HG02938 (cell line): ENCODE measurements around the gene TMEM11.
"Not testable (repeated sequence)": the region's sequence is repeated elsewhere in the genome, so short reads cannot be mapped to it uniquely, and the experiment has no call there.

Experiments used
- ATAC-seq: cut with Tn5 transposase; IDR thresholded peaks from one replicate; pipeline ENCODE4 v1.9.1; 2021; ENCODE audit warnings: mild to moderate bottlenecking, moderate library complexity; ENCODE audit not compliant: unreplicated experiment

Gene TMEM11

DNA sequence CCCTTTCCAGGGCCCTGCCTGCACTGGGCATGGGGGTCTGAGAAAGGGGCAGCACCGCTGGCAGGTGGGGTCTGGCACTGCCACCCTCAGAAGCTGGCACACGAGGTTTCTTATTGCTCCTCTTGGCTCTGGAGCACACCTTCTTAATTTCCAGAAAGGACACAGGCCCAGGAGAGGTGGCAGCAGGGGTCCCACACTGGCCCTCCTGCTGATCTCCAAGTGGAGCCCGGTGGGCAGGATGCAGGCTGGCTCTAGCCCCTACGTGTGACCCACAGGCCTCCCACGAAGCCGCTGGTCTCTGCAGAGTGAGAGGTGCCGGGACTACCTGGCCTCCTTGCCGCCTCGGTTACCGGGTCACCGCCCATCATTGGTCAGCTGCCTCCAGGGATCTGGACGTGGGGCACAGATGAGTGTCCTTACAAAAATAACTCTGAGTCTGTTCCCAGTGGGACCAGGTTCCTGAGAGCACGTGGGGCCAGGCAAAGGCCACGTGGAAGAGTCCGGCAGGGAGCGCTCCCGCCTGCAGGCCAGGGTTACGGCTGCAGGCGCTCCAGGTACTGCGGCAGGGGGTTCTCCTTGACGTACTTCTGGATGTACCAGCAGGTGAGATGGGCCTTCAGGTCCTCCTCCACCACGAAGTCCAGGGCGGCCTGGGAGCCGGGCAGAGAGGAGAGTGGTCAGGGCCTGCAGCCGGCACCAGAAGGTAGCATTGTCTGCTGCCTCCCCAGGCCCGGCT is 29.0 kb upstream of the TMEM11 start:
- ATAC-seq: no peak

DNA sequence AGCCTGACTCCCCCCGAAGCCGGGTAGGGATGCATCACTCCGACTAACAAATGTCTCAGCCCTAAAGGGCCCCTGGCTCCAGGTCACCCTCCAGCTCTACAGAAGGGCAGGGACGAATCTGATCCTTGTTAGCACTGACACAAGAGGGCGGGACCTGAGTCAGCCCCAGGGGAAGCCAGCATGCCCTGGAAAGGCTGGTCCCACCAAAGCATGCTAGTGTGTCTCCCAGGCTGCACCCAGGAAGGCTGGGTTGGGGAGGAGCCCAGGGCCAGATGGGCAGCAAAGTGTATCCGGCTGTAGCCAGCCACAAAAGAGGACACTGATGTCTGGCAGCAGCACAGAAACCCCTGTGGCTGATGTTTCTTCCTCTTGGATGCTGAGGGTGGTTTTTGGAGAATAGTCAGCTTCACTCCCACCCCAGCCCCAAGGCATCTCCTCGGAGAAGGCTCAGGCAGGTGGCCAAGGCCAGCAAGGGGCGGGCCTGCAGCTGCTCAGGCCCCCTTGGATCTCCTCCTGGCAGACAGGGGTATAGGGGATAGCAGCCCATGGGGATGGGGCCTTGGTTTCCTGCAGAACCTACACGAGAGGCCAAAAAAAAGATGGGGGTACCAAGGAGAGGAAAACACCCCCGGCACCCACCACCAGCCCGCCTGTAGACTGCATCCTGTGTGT is 28.2 kb upstream of the TMEM11 start:
- no peak for ATAC-seq

DNA sequence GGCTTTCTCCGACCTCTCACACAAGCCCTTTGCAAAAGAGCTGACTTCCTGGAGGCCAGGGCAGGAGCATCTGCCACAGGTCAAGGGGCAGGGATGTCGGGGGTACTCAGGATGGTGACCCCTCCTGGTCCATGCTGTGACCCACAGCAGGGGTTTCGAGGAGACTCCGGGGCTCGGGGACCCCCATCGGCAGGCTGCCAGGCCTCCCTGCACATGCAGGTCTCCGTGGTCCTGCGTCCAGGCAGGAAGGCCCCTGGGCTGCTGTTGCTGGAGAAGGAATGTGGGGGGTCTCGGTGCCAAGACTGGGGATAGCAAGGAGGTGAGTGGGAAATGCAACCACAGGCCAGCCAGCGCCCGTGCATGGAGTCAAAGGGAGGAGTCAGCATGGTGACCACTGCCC is 27.6 kb upstream of the TMEM11 start:
- ATAC-seq: no peak

DNA sequence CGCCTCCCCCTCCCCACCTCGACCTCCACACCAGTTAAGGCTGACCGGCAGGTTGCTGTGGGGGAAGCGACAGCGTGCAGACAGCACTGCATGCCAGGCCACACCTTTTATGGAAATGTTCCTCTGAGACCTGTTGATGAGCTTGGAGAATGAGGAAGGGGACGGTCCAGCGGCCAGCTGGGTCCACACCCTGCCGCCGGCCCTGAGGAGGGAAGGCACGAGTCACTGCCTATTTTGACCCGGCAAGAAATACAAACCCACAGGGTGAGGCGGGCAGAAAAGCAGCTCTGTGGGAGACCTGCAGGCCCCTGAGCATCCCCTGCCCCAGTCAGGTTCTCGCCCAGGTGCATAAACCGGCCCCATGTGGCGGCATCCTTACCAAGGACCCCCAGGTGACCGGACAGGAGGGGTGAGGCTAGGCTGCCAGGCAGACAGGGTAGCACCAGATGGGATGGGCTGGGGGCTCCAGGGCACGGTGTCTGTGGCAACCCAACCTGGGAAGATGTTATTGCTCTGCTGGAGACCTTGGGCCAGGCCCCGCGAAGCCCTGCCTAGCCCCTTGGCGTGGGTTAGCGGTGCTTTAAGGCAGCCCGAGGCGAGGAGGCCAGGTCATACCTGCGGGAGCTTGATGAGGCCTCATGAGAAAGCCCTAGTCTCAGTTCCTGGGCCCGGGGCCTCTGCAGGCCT is 26.6 kb upstream of the TMEM11 start:
- no peak for ATAC-seq

DNA sequence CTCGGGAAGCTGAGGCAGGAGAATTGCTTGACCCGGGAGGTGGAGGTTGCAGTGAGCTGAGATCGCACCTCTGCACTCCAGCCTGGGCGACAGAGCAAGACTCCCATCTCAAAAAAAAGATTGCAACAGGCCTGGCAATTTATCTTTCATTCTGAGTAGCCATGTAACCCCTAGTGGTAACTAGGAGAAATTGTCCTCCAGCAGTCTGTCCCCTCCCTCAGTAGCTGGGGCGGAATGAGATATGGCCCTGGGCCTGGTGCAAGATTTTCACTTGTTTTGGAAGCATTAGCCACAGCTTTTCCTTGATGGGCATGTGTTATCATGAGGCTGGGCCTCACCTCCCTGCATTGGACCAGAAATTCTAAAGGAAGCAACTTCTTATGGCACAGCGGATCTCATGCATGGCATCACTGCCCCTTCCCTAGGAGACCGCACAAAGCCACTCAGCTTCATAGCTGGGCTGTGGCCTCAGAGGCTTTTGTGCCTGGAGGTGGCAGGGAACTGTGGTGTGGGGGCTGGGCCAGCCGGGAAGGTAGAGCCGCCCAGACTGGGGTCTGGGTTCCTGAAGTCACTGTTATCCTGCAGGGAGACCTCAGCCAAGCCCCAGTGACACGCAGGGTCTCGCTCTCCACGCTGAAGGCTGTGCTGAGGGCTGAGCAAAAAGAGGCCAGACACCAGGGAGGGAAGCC is 25.9 kb upstream of the TMEM11 start:
- ATAC-seq: no peak

DNA sequence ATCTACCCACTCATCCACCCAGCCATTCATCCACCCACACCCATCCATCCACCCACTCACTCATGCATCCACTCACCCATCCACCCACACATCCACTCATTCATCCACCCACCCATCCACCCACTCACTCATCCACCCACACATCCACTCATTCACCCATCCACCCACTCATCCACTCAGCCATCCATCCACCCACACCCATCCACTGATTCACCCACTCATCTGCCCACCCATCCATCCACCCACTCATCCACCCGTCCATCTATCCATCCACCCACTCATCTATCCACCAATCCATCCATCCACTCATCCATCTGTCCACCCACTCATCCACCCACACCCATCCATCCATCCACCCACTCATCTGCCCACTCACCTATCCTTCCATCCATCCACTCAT is 22.0 kb upstream of the TMEM11 start:
- ATAC-seq: no peak

DNA sequence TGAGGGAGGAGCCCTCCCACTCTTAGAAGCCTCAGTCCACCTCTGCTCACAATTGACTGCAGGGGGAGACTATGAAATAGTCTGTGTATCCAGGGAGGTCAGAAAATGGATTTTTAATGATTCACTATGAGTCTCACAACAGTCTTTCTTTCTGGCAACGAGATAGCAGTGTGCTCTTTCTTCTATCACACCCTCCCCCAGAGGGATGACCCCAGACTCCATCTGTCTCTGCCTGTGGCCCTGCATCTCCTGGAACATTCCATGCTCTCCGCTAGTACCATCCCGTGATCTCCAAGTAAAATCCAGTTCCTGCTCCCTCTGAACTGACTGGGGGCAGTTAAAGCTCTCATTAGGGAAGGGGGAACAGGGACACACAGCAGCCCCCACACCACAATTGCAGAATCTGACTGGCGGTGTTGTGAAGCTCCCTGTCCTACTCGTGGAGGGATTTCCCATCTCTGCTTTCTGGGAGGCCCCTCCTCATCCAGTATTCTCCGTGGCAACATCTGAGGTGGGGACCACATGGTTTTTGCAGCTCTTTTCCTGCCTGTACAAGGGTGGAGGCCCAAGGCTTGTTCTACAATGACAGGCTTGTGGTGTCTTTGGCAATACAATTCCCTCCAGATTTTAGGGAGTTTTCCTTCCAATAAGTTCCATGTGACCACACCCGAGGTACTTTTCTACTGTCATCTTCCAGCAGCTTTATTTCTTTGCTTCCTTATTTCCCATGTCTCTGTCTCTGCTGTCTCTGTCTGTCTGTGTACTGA is 19.8 kb upstream of the TMEM11 start:
- no peak for ATAC-seq

DNA sequence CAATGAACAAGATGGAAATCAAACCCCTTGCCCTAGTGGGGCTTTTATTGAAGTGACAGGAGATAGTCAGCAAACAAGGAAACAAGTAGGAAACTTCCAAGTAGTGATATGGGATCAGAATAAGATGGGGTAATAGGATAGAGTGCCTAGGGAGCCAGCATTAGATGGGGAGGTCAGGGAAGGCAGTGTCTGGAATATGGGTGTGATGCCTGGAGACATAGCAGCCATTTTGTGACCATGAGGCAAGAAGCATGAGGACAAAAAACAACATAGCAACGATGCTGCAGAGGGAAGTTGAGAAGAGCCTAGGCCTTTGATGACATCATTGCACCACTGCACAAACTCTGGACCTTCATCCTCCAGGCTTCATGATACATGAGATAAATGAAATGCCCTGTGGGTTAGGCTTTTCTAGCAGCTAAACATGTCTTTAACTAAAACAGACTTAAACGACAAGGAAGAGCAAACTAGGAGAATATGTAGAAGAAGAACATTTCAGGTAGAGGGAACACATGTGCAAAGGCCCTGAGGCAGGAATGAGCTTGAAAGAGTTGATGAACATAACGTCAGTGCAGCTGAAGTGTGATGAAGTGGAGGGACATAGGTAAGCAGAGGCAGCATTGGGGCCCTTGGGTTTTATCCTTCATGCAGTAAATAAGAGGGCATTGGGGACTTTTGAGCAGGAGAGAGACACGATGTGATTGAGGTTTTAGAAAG is 18.2 kb upstream of the TMEM11 start:
- ATAC-seq: no peak

DNA sequence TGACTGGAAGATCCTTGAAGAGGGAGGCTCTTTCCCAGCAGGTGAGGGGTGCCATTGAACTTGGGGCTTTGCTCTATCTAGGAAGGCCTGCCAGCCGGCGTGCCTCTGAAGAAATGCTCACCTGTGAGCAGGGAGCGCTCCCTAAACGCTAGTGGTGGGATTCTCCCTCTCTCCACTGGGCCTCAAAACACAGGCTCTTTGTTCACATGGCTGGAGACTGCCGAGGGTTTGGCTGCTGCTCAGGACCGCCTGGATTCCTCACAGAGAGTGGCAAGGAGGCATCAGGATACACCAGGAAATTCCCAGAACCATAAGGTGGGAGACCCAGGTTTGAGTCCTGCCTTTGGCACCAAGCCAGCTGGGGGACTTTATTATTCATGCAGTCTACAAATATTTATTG is 17.6 kb upstream of the TMEM11 start:
- ATAC-seq: no peak

DNA sequence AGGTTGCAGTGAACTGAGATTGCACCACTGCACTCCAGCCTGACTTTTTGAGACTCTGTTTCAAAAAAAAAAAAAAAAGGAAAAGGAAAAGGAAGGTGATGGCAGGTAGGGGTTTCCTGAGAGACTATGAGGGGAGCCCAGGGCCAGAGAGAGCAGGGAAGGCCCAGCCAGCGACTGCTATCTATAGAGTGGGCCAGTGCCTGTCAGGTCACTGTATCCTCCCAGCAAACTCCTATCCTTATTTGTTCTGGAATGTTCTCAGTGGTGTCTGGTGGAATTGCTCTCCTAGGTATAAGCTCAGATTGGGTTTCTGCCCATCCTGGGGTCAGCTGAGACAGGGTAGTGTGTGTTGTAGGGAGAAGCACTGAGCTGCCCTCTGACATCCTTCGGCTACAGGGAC is 14.9 kb upstream of the TMEM11 start:
- ATAC-seq: no peak

DNA sequence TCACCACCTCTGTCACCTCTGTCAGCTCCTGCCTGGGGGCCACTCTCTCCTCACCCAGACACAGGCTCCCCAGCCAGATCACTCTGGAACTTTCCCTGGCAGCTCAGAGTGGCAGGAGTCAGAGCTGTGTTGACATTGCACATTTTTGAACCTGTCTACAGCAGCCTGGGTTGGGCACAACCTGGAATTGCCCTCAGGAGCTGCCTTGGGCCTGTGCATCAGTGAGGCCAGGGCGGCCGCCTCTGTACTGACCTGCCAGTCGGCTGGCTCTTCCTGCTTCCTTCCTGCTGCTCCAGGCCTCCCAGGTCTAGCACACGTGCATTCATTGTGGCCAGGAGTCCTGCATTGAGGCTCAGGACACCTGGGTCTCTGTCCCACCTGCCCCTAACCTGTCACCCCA is 14.2 kb upstream of the TMEM11 start:
- ATAC-seq: no peak

DNA sequence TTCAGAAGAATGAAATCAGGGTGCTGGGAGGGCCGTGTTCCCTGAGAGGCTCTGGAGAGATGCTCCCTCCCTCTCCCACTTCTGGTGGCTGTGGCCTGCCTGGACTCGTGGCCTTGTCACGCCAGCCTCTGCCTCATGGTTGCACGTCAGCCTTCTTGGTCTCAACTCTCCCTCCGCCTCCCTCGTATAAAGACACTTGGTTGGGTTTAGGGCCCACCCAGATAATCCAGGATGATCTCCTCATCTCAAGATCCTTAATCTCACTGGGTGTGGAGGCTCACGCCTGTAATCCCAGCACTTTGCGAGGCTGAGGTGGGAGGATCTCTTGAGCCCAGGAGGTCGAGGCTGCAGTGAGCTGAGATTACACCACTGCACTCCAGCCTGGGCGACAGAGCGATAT is 13.3 kb upstream of the TMEM11 start:
- not testable (repeated sequence) for ATAC-seq

DNA sequence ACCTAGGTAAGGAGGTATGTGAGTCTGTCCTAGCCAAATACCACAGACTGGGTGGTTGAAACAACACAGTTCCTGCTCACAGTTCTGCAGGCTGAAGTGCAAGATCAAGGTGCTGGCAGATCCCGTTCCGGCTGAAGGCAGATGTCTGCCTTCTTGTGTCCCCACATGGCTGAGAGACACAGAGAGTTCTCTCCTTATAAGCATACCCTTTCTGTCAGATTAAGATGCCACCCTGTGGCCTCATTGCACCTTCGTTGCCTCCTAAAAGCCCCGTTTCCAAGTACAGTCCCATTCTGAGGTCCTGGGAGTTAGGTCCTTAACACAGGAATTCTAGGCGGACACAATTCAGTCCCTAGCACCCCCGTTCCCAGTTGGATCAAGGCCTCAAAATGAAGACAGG is 9.1 kb upstream of the TMEM11 start:
- no peak for ATAC-seq

DNA sequence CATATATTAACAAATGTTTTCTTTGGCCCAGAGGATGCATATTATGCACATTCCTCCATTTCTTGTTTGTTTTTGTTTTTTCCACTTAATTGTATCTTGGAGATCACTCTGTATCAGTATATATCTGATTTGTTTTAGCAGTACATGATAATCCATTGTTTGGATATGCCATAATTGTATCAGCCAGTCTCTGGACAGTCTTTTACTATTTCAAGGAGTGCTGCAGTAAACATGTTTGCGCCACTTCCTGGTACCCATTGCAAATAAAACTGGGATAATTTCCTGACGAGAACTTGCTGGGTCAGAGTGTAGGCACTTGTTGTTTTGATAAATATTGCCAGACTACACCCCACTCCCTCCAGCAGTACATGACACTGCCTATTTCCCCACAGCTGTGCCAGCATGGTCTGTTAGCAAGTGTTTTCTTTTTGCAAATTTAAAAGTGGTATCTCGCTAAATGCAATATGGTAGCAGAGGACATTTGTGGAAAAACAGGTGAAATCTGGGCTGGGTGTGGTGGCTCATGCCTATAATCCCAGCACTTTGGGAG is 4.9 kb upstream of the TMEM11 start:
- ATAC-seq: no peak

DNA sequence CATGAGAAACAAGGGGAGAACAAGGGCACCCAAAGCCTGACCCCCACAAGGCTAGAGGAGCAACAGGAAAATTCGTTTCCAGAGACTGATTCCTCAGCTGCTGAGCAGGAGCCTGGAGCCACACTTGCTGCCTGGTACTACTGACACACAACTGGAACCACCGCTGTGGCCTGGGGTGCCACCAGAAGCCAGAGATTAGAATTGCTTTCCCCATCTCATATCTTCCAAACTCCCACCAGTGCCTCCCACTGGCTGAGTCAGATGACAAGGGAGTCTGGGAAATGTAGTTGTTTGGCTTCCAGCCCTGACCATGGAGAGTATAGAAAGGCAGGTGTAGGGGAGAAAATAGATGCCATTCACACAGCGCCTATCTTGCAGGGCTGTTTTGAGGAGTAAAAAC is 4.1 kb upstream of the TMEM11 start:
- no peak for ATAC-seq

DNA sequence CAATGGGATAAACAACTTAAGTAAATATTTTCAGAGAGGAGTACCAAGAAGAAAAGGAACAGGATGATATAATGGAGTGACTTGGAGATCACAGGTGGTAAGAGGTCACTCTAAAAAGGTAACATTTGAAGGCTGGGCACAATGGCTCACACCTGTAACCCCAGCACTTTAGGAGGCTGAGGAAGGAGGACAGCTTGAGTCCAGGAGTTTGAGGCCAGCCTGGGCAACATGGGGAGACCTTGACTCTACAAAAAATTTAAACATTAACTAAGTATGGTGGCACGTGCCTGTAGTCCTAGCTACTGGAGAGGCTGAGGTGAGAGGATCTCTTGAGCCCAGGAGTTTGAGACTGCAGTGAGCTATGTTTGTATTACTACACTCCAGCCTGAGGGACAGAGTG is 3.4 kb upstream of the TMEM11 start:
- no peak for ATAC-seq

DNA sequence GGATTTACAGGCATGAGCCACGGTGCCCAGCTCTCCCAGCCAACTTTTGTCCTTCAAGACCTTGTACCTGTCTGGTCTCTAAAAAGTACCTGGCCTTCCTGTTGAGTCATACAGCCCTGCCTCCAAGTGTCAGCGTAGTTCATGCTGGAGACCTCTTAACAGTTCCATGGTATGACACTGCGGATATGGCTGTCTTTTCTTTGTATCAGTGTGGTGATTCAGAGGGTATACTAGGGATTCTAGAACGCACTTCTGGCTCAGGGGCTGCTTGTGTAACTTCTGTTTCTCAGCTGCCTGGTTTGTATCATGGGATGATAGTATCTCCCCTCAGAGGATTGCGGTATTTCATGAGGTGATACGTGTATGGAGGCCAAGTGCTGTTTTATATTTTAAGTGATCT is 2.0 kb upstream of the TMEM11 start:
- no peak for ATAC-seq

DNA sequence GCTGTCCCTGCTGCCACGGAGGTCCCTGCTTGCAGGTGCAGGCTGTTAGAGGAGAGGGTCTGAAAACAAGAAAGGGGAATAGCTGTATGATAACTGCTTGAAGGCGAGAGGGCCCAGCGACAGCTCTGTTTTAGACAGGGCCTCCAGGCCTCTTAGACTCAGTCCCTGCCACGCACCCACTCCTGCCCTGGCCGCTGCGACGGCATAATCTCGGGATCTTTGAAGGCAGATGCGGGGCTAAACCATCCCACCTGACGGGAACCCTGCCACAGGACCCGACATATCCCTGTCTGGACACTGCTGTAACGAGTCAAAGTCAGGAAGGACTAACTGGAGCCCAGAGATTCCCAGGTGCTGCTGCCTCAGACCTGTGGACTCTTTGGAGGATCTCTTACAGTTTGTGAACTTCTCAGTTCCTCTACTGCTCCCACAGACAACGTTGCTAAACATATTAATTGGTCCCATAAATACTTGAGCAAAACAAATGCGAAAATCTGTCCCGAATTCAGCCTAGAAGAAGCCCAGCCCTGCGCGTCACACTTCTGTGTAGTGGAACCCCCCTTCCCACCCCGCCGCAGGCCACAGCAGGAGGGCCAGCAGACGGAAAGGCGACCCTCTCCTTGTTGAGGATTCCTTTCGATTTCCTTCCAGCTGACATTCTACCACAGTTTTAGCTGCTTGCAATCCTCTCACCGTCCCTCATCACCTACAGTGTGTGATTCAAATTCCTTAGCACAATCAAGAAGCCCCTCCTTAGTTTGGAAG is 998 bp upstream of the TMEM11 start:
- peak; percentile 13 for ATAC-seq

DNA sequence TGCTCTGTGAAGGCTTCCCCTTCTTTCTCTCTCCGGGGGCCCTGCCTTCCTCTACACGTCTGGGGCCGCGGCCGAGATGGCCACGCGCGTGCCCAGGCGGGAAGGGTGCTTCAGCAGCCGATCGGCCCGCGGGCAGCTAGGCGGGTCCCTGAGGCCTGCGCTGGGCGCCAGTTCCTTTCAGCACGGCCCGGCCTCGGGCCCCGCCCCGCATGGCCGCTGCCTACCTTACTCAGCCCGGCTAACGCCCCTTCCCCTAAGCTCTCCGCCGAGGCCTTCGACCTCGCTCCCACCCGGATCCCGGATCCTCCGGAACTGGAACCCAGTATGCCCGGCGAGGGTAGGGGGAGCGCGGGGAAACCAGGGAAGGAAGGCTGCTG is 335 bp downstream of the TMEM11 start:
- peak; percentile 18 for ATAC-seq
